ENCODE data around the gene PLEKHA7.

GRCh38 chr11:16793511-16793910 lies 220.7 kb downstream of the PLEKHA7 start:
- no peak for TF ChIP-seq POLR2AphosphoS5 (IDR thresholded peaks at IDR 0.05)
- no peak for TF ChIP-seq CTCF (IDR thresholded peaks at IDR 0.05)
- no peak for TF ChIP-seq POLR2A (IDR thresholded peaks at IDR 0.05)

Measured in breast epithelium (tissue), 3 donors.